Activated CD4-positive, alpha-beta T cell treated with anti-CD3 and anti-CD28 coated beads, Interleukin-2, amount 10 ng/mL, durations not matched to agents 7 days and 5 days (primary cell): ENCODE data around the gene RFTN1. TPM values are rescaled to one million over a fixed set of nuclear protein-coding genes. Genes with fewer than 3 reads are reported as not detected.
A peak's percentile ranks its signal among the peaks of the same experiment; 100 is the strongest.

ENCODE experiments used
- CTCF ChIA-PET: fragments of 350-600 bp; sonication (Branson Sonifier 250); formaldehyde crosslinking; loops from one replicate; lab custom pipeline; 2021; ENCODE audit warnings: antibody characterized with exemption; lab: Charles Lee
- POLR2A ChIA-PET: fragments of 350-600 bp; sonication (Branson Sonifier 250); formaldehyde crosslinking; loops from one replicate; lab custom pipeline; 2021; ENCODE audit warnings: antibody characterized with exemption; lab: Charles Lee
- DNase-seq: peaks from one replicate; pipeline ENCODE4 v3.0.0-alpha.2; 2020
- H3K27ac Mint-ChIP-seq: one replicate; pipeline ENCODE4 v1.8.0; 2021; ENCODE audit warnings: mild to moderate bottlenecking, moderate library complexity, mixed read lengths
- H3K27me3 Mint-ChIP-seq: one replicate; pipeline ENCODE4 v1.8.0; 2021; ENCODE audit warnings: mixed read lengths
- H3K36me3 Mint-ChIP-seq: one replicate; pipeline ENCODE4 v1.8.0; 2021; ENCODE audit warnings: low read depth, mixed read lengths
- H3K4me1 Mint-ChIP-seq: one replicate; pipeline ENCODE4 v1.8.0; 2021; ENCODE audit warnings: mixed read lengths
- H3K4me3 Mint-ChIP-seq: one replicate; pipeline ENCODE4 v1.8.0; 2021; ENCODE audit warnings: mild to moderate bottlenecking, moderate library complexity, mixed read lengths
- H3K9me3 Mint-ChIP-seq: one replicate; pipeline ENCODE4 v1.8.0; 2021; ENCODE audit warnings: mixed read lengths
- total RNA-seq, 2 experiments: library from RNA; stranded (reverse); gene quantifications; one replicate each; pipeline ENCODE4 v1.2.3, GENCODE V29; 2021

RFTN1 gene
- total RNA-seq, 2 experiments from 2014 or later: 57.3 to 57.9 TPM

- Mint-ChIP-seq H3K4me3 (no peak overlapping the region), H3K36me3 (peaks cover 73% of the 10 kb centered on the region), H3K4me1 (peaks cover 76% of the 10 kb centered on the region), H3K27ac (no peak overlapping the region), H3K27me3 (no peaks in the 10 kb centered on the region), H3K9me3 (peaks cover 3% of the 10 kb centered on the region)
- CTCF ChIA-PET: interaction anchor here (0.6 to 2.4 kb wide), 4 partner anchors 9 to 211 kb away, joined by 3 to 13 read pairs (median 4); no protein-coding TSS in a partner anchor
- POLR2A ChIA-PET: no interaction called here
- DNase-seq: no peak
Measured at GRCh38 chr3:16478516-16478915, 35.0 kb downstream of the RFTN1 start.

- no peaks in the 10 kb centered on the region for H3K27me3 Mint-ChIP-seq
- peaks cover 66% of the 10 kb centered on the region for H3K4me1 Mint-ChIP-seq
- POLR2A ChIA-PET: no interaction called here
- H3K9me3 Mint-ChIP-seq: peaks cover 3% of the 10 kb centered on the region
- DNase-seq: no peak
- H3K27ac Mint-ChIP-seq: peak overlapping the region; percentile 38
- CTCF ChIA-PET: interaction anchor here (1.0 to 2.4 kb wide), 4 partner anchors 8 to 210 kb away, joined by 3 to 13 read pairs (median 6); no protein-coding TSS in a partner anchor
- H3K36me3 Mint-ChIP-seq: peaks cover 76% of the 10 kb centered on the region
- H3K4me3 Mint-ChIP-seq: no peak overlapping the region
Measured at GRCh38 chr3:16477521-16477920, 36.0 kb downstream of the RFTN1 start.

GRCh38 chr3:16477056-16477455, 36.4 kb downstream of the RFTN1 start:
- POLR2A ChIA-PET: no interaction called here
- Mint-ChIP-seq H3K27ac (peak overlapping the region; percentile 38), H3K4me1 (peaks cover 61% of the 10 kb centered on the region), H3K9me3 (peaks cover 3% of the 10 kb centered on the region), H3K4me3 (no peak overlapping the region), H3K36me3 (peaks cover 81% of the 10 kb centered on the region), H3K27me3 (no peaks in the 10 kb centered on the region)
- CTCF ChIA-PET: interaction anchor here (0.9 to 2.4 kb wide), 4 partner anchors 13 to 19 kb away, joined by 3 to 7 read pairs (median 6); no protein-coding TSS in a partner anchor
- no peak for DNase-seq

- no peak overlapping the region for H3K4me3 Mint-ChIP-seq
- peaks cover 83% of the 10 kb centered on the region for H3K36me3 Mint-ChIP-seq
- H3K9me3 Mint-ChIP-seq: peaks cover 3% of the 10 kb centered on the region
- POLR2A ChIA-PET: no interaction called here
- CTCF ChIA-PET: interaction anchor here (0.9 to 2.4 kb wide), 4 partner anchors 13 to 20 kb away, joined by 3 to 7 read pairs (median 6); no protein-coding TSS in a partner anchor
- H3K27ac Mint-ChIP-seq: peak overlapping the region; percentile 10
- no peaks in the 10 kb centered on the region for H3K27me3 Mint-ChIP-seq
- DNase-seq: peak; percentile 16
- H3K4me1 Mint-ChIP-seq: peaks cover 57% of the 10 kb centered on the region
Measured at GRCh38 chr3:16476636-16477035, 36.9 kb downstream of the RFTN1 start.

GRCh38 chr3:16475766-16476165, 37.7 kb downstream of the RFTN1 start:
- Mint-ChIP-seq H3K4me1 (peaks cover 48% of the 10 kb centered on the region), H3K9me3 (peaks cover 8% of the 10 kb centered on the region), H3K36me3 (peaks cover 86% of the 10 kb centered on the region), H3K27me3 (no peaks in the 10 kb centered on the region), H3K4me3 (no peak overlapping the region), H3K27ac (peak overlapping the region; percentile 22)
- ChIA-PET POLR2A (no interaction called here), CTCF (interaction anchor here (1.5 to 1.9 kb wide), 2 partner anchors 14 to 21 kb away, joined by 5 to 7 read pairs; no protein-coding TSS in a partner anchor)
- DNase-seq: no peak

DNA sequence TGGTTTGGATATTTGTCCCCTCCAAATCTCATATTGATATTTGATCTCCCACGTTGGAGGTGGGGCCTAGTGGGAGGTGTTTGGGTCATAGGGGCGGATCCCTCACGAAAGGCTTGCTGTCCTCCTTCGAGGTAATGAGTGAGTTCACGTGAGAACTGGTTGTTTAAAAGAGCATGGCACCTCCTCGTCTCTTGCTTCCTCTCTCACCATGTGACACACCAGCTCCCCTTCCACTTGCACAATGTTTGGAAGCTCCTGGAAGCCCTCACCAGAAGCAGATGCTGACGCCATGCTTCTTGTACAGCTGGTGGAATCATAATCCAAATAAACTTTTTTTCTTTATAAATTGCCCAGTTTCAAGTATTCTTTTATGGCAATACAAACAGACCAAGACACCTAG, 38.6 kb downstream of the RFTN1 start:
- H3K9me3 Mint-ChIP-seq: peaks cover 16% of the 10 kb centered on the region
- H3K4me1 Mint-ChIP-seq: peaks cover 45% of the 10 kb centered on the region
- no peak overlapping the region for H3K27ac Mint-ChIP-seq
- no peak for DNase-seq
- POLR2A ChIA-PET: no interaction called here
- CTCF ChIA-PET: interaction anchor here (0.6 to 1.0 kb wide), 2 partner anchors 9 to 207 kb away, joined by 3 to 4 read pairs; no protein-coding TSS in a partner anchor
- H3K4me3 Mint-ChIP-seq: no peak overlapping the region
- H3K36me3 Mint-ChIP-seq: peaks cover 89% of the 10 kb centered on the region
- H3K27me3 Mint-ChIP-seq: no peaks in the 10 kb centered on the region

- Mint-ChIP-seq H3K27me3 (no peaks in the 10 kb centered on the region), H3K4me1 (peaks cover 47% of the 10 kb centered on the region), H3K36me3 (peaks cover 87% of the 10 kb centered on the region), H3K9me3 (peaks cover 16% of the 10 kb centered on the region), H3K4me3 (no peak overlapping the region), H3K27ac (no peak overlapping the region)
- POLR2A ChIA-PET: no interaction called here
- no peak for DNase-seq
- CTCF ChIA-PET: interaction anchor here (1.0 kb wide), 1 partner anchor 8 kb away, joined by 4 read pairs; no protein-coding TSS in a partner anchor
Measured at GRCh38 chr3:16474216-16474615, 39.3 kb downstream of the RFTN1 start.

DNA sequence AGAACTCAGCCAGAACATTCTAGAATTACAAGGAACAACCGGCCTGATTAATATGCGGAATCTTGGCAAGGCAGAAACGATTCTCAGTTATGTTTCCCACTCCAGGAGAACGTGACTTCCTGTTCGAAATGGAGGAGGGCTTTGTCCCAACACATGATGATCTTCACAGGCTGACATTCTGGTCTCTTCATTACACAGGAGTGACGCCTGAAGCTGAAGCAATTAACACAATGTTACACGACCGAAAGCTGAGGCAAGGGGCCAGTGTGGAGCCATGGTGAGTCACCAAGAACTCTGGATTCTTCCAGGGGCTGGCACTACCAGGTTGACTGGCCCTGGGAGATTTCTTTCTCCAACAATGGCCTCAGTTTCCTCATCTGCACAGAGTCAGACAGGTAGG, 40.9 kb downstream of the RFTN1 start:
- H3K27ac Mint-ChIP-seq: no peak overlapping the region
- H3K4me1 Mint-ChIP-seq: peaks cover 52% of the 10 kb centered on the region
- CTCF ChIA-PET: interaction anchor here (0.5 kb wide), 1 partner anchor 829 kb away, joined by 3 read pairs; no protein-coding TSS in a partner anchor
- H3K36me3 Mint-ChIP-seq: peaks cover 78% of the 10 kb centered on the region
- DNase-seq: no peak
- POLR2A ChIA-PET: no interaction called here
- no peaks in the 10 kb centered on the region for H3K27me3 Mint-ChIP-seq
- peaks cover 14% of the 10 kb centered on the region for H3K9me3 Mint-ChIP-seq
- no peak overlapping the region for H3K4me3 Mint-ChIP-seq

DNA sequence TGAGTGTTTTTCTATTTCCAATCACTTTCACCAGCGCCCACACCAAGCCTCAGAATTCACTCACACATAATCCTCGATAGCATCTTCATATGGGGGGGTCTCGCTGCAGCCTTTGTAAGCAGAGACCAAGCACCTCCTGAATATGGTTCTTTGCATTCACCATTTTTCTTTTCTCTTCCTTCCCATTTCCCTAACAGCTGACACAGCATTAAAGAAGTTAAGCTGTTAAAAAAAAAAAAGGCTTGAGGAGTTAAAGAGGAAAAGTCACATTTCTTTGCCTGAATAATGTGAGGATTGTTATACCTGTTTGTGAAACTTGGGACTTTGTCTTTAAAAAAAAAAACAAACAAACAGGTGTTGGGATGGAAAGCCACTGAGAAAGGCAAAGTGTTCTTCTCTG, 41.6 kb downstream of the RFTN1 start:
- no peak overlapping the region for H3K27ac Mint-ChIP-seq
- no peak overlapping the region for H3K4me3 Mint-ChIP-seq
- H3K36me3 Mint-ChIP-seq: peaks cover 80% of the 10 kb centered on the region
- CTCF ChIA-PET: interaction anchor here (0.6 kb wide), 1 partner anchor 40 kb away, joined by 3 read pairs; no protein-coding TSS in a partner anchor
- H3K4me1 Mint-ChIP-seq: peaks cover 54% of the 10 kb centered on the region
- POLR2A ChIA-PET: no interaction called here
- peaks cover 14% of the 10 kb centered on the region for H3K9me3 Mint-ChIP-seq
- no peaks in the 10 kb centered on the region for H3K27me3 Mint-ChIP-seq
- no peak for DNase-seq

- peaks cover 46% of the 10 kb centered on the region for H3K4me1 Mint-ChIP-seq
- no peaks in the 10 kb centered on the region for H3K27me3 Mint-ChIP-seq
- no peak overlapping the region for H3K27ac Mint-ChIP-seq
- no peak overlapping the region for H3K4me3 Mint-ChIP-seq
- H3K9me3 Mint-ChIP-seq: peaks cover 14% of the 10 kb centered on the region
- CTCF ChIA-PET: interaction anchor here (2.9 kb wide), 1 partner anchor 8 kb away, joined by 13 read pairs; no protein-coding TSS in a partner anchor
- H3K36me3 Mint-ChIP-seq: peaks cover 79% of the 10 kb centered on the region
- POLR2A ChIA-PET: no interaction called here
- DNase-seq: no peak
Measured at GRCh38 chr3:16470590-16470989, 42.9 kb downstream of the RFTN1 start.

GRCh38 chr3:16468336-16469098, 45.0 kb downstream of the RFTN1 start:
- H3K4me1 Mint-ChIP-seq: peaks cover 52% of the 10 kb centered on the region
- ChIA-PET POLR2A (no interaction called here), CTCF (interaction anchor here (0.6 to 2.9 kb wide), 4 partner anchors 10 to 777 kb away, joined by 3 to 13 read pairs (median 4); no protein-coding TSS in a partner anchor)
- peaks cover 13% of the 10 kb centered on the region for H3K9me3 Mint-ChIP-seq
- H3K4me3 Mint-ChIP-seq: peak overlapping the region; percentile 12
- H3K36me3 Mint-ChIP-seq: peaks cover 78% of the 10 kb centered on the region
- H3K27me3 Mint-ChIP-seq: no peaks in the 10 kb centered on the region
- no peak for DNase-seq
- H3K27ac Mint-ChIP-seq: peak overlapping the region; percentile 71

- peaks cover 56% of the 10 kb centered on the region for H3K4me1 Mint-ChIP-seq
- peaks cover 73% of the 10 kb centered on the region for H3K36me3 Mint-ChIP-seq
- peaks cover 13% of the 10 kb centered on the region for H3K9me3 Mint-ChIP-seq
- peak overlapping the region; percentile 71 for H3K27ac Mint-ChIP-seq
- H3K4me3 Mint-ChIP-seq: peak overlapping the region; percentile 12
- no peaks in the 10 kb centered on the region for H3K27me3 Mint-ChIP-seq
- CTCF ChIA-PET: interaction anchor here (2.9 kb wide), 1 partner anchor 11 kb away, joined by 13 read pairs; no protein-coding TSS in a partner anchor
- POLR2A ChIA-PET: no interaction called here
- no peak for DNase-seq
Measured at GRCh38 chr3:16468002-16468335, 45.5 kb downstream of the RFTN1 start.

DNA sequence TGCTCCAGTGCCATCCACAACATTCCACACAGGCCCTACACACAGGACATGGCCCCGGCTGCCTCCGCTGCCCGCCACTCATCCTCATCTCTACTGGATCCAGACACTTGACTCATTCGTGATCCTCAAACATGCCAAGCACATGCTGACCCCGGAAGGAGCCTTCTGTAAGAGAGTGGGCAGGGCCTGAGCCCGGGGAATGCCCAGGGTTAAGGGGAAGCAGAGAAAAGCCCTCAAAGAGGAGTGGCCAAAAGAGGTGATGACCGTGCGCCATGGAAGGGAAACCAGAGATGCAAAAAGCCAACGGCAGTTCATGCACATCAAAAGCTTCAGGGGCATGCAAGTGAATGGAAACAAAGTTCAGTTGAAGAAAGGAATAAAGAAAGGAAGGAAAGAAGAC, 46.1 kb downstream of the RFTN1 start:
- peaks cover 13% of the 10 kb centered on the region for H3K9me3 Mint-ChIP-seq
- CTCF ChIA-PET: no interaction called here
- POLR2A ChIA-PET: no interaction called here

More for the DNA sequence above, 46.1 kb downstream of the RFTN1 start:
- H3K4me3 Mint-ChIP-seq: peak overlapping the region; percentile 8
- H3K27me3 Mint-ChIP-seq: no peaks in the 10 kb centered on the region
- DNase-seq: peak; percentile 38
- H3K36me3 Mint-ChIP-seq: peaks cover 68% of the 10 kb centered on the region
- H3K4me1 Mint-ChIP-seq: peaks cover 62% of the 10 kb centered on the region
- peak overlapping the region; percentile 71 for H3K27ac Mint-ChIP-seq
